ENCODE measurements around the gene CADPS. TPM values are rescaled to one million over a fixed set of nuclear protein-coding genes. Genes with fewer than 3 reads are reported as not detected.

CADPS gene
- polyA plus RNA-seq, 3 donors, result 1.4 to 2.5 (median 2.2) TPM

DNA sequence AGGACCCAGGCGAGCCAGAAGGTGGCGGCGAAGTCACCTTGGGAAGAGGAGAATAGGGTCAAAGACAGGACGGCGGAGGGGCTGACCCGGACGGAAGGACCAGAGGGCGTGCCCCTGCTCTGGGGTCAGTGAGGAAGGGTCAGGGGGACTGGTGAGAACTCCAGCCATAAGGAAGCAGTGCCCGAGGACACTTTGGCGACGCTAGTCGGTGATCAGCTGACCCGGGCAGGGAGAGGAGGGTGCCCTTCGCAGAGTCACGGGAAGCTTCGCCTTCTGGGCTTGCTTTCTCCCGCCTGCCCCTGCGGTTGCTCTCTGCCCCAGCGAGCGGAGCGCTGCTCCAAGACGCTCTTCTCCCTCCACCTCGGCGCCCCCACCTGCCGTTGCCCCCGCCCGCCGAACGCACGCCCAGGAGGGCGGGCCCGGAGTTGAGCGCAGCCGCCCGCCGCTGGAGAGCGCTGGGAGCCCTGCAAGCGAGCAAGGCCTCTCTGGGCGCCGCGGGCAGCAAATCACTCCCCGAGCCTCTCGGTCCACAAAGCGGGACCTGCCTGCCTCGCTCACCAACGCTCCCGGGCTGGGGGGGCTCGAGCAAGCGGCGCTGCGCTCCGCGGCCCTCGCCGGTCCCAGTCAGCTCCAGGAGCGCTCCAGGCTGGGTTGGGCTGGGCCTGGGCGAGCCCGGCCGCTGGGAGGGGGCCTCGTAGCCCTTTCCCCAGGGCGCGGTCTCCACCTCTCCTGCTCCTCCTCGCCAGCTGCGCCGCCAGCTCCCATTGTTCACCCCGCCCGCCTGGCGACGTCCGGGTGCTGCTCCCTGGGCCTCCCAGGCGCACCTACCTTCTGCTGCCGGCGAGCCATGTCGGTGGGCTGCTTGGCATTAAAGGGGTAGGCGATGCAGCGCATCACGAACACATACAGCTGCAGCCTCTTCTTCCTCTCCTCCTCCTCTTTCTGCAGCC is 1.2 kb downstream of the CADPS start:
- DNase-seq, result peak; percentile 8

- peak; percentile 42 for DNase-seq
Observed at GRCh38 chr3:62873451-62873760, 1.8 kb downstream of the CADPS start.

- DNase-seq, result no peak
Observed at GRCh38 chr3:62872318-62872717, 2.9 kb downstream of the CADPS start.

DNA sequence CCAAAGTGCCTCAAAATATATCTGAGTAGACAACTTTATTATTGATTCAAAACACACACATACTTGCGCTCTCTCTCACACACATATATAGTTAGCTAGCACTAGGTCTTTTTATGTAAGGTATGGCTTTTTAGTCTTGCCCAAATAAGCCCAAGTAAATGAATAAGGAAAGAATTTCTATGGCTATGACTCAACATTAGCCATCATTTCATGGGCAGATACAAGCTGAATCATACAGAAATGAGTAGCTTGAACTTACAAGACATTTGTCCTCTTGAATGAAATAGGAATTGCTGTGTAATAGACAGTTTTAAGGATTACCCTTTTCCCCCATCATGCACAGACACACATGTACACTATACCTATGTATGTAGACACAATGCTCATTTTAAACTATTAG is 4.9 kb downstream of the CADPS start:
- DNase-seq, result no peak

DNA sequence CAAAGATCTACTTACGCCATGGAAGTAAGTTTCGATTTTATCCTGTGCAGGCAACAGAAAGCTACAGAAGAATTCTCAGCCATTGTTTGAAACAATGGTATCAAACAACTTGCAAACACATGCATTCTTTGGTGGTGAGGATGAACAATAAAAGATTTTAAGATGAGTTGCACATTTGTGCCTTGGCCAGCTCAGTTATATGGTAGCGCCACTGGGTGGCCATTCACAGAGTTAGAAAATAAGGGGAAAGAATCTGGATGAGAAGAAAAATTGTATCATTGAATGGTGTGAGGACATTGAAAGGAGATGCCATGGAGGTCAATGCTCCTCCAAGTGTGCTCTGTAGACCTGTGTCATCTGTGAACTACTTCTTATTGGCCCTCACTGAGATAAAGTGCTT is 11.6 kb downstream of the CADPS start:
- no peak for DNase-seq

GRCh38 chr3:62859203-62859791 is 15.9 kb downstream of the CADPS start:
- no peak for DNase-seq

DNA sequence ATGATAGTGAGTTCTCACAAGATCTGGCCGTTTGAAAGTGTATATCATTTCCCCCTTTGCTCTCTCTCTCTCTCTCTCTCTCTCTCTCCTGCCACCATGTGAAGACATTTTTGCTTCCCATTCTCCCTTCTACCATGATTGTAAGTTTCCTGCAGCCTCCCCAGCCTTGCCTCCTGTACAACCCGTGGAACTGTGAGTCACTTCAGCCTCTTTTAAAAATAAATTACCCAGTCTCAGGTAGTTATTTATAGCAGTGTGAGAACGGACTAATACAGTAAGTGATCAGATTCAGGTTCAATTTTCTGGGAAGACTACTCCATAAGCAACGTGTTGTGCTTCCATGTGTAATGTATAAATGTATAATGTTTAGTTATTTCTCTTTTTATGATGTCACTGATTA is 29.2 kb downstream of the CADPS start:
- DNase-seq, result no peak

- DNase-seq, result no peak
Observed at GRCh38 chr3:62843508-62843907, 31.7 kb downstream of the CADPS start.

GRCh38 chr3:62839748-62840147 is 35.5 kb downstream of the CADPS start:
- no peak for DNase-seq

DNA sequence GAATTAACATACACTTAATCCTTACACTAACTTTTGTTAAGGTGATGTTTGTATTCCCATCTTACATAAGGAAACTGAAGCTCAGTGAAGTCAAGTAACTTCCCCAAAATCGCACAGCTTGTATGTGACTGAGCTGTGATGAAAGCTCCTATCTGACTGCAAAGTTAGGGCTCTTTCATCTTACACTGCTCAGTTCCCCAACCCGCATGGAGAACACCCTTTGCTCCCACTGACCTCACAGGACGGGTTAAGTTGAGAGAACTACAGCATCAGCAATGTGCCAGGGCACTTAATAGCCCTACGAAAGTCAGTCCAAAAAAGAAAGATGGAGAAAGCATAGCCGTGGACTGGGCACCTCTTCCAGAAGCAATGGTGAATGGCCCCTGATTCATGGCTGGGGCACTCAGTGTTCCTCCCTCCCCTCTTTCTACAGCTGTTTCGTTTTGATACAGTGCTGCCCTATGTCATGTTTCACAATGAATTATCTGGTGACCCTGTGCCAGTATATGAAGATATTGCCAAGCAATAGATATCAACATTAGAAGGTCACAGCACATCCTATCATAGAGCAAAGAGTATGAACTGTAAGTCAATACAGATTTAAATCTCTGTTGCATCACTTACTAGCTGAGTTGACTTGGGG is 38.0 kb downstream of the CADPS start:
- DNase-seq, result no peak

- no peak for DNase-seq
Observed at GRCh38 chr3:62835554-62836236, 39.5 kb downstream of the CADPS start.

- no peak for DNase-seq
Observed at GRCh38 chr3:62833538-62833937, 41.7 kb downstream of the CADPS start.

- no peak for DNase-seq
Observed at GRCh38 chr3:62832553-62832952, 42.7 kb downstream of the CADPS start.

DNA sequence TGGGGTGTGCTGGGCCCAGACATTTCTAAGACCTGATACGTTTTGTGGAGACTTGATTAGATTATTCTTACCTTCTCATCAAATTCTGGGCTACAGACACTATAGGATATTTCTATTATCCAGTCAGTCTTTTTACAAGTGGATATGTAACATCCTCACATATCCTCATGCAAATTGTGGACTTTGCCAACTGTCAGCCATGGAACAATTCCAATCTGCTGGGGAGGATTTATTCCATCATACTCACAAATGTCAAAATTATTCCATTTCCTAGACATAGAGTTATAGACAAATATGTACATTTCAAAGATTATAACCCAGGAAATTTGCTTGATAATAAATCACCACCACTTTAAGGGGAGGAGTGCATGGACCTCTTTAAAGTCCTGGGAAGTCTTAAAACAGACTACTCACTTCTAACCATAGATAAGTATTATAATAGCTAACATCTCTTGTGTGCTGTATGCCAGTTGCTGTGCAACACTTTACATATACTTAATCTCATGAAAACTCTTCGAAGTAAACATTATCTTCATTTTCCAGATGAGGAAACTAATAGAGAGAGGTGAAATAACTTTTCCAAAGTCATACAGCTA is 44.4 kb downstream of the CADPS start:
- no peak for DNase-seq

GRCh38 chr3:62827550-62827949 is 47.7 kb downstream of the CADPS start:
- no peak for DNase-seq

GRCh38 chr3:62824965-62825592 is 50.1 kb downstream of the CADPS start:
- no peak for DNase-seq

- no peak for DNase-seq
Observed at GRCh38 chr3:62823461-62824050, 51.7 kb downstream of the CADPS start.

- no peak for DNase-seq
Observed at GRCh38 chr3:62822905-62823304, 52.3 kb downstream of the CADPS start.

DNA sequence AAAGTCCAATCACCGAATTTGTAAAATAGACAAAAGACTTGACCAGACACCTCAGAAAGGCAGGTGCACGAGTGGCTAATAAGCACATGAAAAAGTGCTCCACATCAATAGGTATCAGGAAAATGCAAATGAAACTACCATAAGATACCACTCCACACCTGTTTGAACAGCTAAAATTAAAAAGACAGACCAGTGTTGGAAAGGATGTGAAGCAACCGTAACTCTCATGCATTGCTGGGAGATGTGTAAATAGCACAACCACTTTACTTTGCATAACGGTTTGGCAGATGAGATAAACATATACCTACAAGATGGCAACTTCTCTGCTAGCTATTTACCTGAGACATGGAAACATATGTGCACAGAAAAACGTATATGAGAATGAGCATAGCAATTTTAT is 56.9 kb downstream of the CADPS start:
- DNase-seq, result no peak

DNA sequence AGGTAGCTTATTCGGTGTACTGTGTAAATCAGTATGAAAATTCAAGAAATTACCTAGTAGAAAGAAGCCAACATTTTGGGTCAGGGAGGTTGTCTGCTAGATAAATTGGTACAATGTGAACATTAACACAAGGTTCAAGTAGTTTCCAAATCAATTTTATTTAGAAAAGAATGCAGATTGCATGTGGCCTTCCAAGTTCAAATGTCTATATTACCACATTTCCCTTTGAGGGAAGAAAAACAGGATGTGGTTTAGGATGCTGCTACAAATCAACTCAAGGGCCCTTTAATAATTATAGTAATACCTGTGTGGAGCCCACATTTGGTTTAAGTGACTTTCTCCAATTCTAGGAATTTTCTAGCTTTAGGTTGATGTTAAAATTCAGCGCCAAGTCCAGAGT is 57.5 kb downstream of the CADPS start:
- DNase-seq, result no peak

DNA sequence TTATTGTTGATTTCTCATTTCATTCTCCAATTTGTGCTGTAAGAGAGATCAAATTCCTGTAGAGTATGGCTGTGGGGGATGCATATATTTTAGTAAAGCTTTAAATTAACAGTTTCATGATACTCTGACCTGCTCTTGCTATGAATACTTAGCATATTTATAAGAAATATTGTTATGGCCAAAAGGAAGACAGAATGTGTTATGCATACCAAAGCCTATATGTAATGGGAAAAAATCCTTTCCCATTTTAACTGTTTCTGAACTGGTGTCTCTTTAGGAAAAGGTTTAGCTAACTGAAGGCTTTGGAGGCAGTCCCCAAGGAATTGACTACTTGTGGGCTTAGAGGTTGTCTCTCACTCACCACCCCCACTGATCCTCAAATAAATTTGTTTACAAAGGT is 59.2 kb downstream of the CADPS start:
- no peak for DNase-seq

Measured in renal pelvis (tissue), 4 donors.